Peyer's patch (tissue), 4 donors: ENCODE results near the gene ATOSA. TPM values are rescaled to one million over a fixed set of nuclear protein-coding genes. Genes with fewer than 3 reads are reported as not detected.

ENCODE experiments used
- DNase-seq, 3 donors: peaks; one replicate each; pipeline ENCODE4 v3.0.0-alpha.2; 2017 to 2019
- H3K27ac ChIP-seq, 4 donors: fragments of 200-600 bp; sonication (generic); one replicate each; pipeline ENCODE4 v1.5.1; 2016 to 2019
- H3K27me3 ChIP-seq, 2 donors: fragments of 200-600 bp; sonication (generic); one replicate each; pipeline ENCODE4 v1.5.1; 2019
- H3K36me3 ChIP-seq, 3 donors: fragments of 200-600 bp; sonication (generic); one replicate each; pipeline ENCODE4 v1.5.1; 2016 to 2019
- H3K4me1 ChIP-seq, 4 donors: fragments of 200-600 bp; sonication (generic); one replicate each; pipeline ENCODE4 v1.5.1; 2016 to 2019
- H3K4me3 ChIP-seq, 4 donors: fragments of 200-600 bp; sonication (generic); 1 replicate in 3 of 4; 2 replicates in 1 of 4; pipeline ENCODE4 v1.5.1; 2016 to 2019; ENCODE audit warnings: mild to moderate bottlenecking in 1 of 4
- H3K9me3 ChIP-seq, 4 donors: fragments of 200-600 bp; sonication (generic); one replicate each; pipeline ENCODE4 v1.5.1; 2016 to 2019; ENCODE audit warnings: mild to moderate bottlenecking in 1 of 4
- POLR2A ChIP-seq, 2 donors: fragments of 450-650 bp; IDR thresholded peaks; one replicate each; pipeline ENCODE4 v1.5.1; 2017; ENCODE audit warnings: antibody characterized with exemption in 2 of 2, mild to moderate bottlenecking in 2 of 2, moderate library complexity in 2 of 2
- total RNA-seq, 4 donors: library from RNA; depleted of rRNA; stranded (reverse); fragments of >200 nt; gene quantifications; one replicate each; pipeline ENCODE4 v1.1.0, GENCODE V29; 2016
- TF ChIP-seq, protein P1 (sequence below), 6 experiments: fragments of 450-650 bp in 4 of 6; fragments of 200-600 bp in 2 of 6; sonication (generic) in 1 of 6; IDR thresholded peaks; one replicate each; pipeline ENCODE4 v1.5.1; 2017 to 2019; ENCODE audit warnings: antibody characterized with exemption in 6 of 6, mild to moderate bottlenecking in 3 of 6, moderate library complexity in 1 of 6

ATOSA gene
- total RNA-seq, 4 donors from 2014 or later, result 55.5 to 128 (median 69.4) TPM

GRCh38 chr15:52672661-52673060 lies 6.5 kb downstream of the ATOSA start:
- DNase-seq, result no peak
- Histone ChIP-seq H3K27ac (no peak overlapping the region), H3K4me3 (no peak overlapping the region), H3K36me3 (peaks cover 0 to 73% (median 0%) of the 10 kb centered on the region in 3 donors), H3K27me3 (no peaks in the 10 kb centered on the region), H3K9me3 (no peaks in the 10 kb centered on the region), H3K4me1 (peaks cover 0 to 21% (median 6%) of the 10 kb centered on the region in 4 donors)
- TF ChIP-seq, protein P1, sequence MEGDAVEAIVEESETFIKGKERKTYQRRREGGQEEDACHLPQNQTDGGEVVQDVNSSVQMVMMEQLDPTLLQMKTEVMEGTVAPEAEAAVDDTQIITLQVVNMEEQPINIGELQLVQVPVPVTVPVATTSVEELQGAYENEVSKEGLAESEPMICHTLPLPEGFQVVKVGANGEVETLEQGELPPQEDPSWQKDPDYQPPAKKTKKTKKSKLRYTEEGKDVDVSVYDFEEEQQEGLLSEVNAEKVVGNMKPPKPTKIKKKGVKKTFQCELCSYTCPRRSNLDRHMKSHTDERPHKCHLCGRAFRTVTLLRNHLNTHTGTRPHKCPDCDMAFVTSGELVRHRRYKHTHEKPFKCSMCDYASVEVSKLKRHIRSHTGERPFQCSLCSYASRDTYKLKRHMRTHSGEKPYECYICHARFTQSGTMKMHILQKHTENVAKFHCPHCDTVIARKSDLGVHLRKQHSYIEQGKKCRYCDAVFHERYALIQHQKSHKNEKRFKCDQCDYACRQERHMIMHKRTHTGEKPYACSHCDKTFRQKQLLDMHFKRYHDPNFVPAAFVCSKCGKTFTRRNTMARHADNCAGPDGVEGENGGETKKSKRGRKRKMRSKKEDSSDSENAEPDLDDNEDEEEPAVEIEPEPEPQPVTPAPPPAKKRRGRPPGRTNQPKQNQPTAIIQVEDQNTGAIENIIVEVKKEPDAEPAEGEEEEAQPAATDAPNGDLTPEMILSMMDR (IDR thresholded peaks at IDR 0.05), result no peak
- no peak for TF ChIP-seq POLR2A (IDR thresholded peaks at IDR 0.05)

DNA sequence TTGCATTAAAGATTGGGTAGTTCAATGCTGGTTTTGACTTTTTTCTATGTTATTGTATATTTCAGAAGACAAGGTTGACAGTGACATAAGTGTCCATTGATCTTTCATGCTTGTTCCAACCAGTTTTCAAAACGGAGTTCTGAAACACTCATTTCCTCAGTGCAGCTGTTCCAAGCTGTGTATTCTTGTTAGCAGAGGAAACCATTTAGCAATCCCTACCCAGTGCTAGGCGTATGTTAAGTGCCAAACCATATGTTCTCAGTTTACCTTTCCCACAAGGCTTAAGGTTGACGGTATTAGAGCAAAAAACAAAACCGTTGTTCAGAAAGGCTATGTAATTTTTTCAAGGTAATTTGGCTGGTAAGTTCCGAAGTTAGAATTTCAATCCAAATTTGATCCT lies 9.1 kb downstream of the ATOSA start:
- no peak for DNase-seq

GRCh38 chr15:52668133-52668532 lies 11.1 kb downstream of the ATOSA start:
- Histone ChIP-seq H3K27ac (no peak overlapping the region), H3K36me3 (peaks cover 0 to 91% (median 0%) of the 10 kb centered on the region in 3 donors)

More for the DNA sequence above, 9.1 kb downstream of the ATOSA start:
- no peak for TF ChIP-seq POLR2A (IDR thresholded peaks at IDR 0.05)
- TF ChIP-seq, protein P1 (IDR thresholded peaks at IDR 0.05), result no peak
- peaks cover 0 to 1% (median 0%) of the 10 kb centered on the region in 4 donors for H3K4me1 ChIP-seq
- H3K27me3 ChIP-seq, result no peaks in the 10 kb centered on the region
- H3K9me3 ChIP-seq, result no peaks in the 10 kb centered on the region
- H3K36me3 ChIP-seq, result peaks cover 0 to 87% (median 0%) of the 10 kb centered on the region in 3 donors
- H3K4me3 ChIP-seq, result no peak overlapping the region
- no peak overlapping the region for H3K27ac ChIP-seq

DNA sequence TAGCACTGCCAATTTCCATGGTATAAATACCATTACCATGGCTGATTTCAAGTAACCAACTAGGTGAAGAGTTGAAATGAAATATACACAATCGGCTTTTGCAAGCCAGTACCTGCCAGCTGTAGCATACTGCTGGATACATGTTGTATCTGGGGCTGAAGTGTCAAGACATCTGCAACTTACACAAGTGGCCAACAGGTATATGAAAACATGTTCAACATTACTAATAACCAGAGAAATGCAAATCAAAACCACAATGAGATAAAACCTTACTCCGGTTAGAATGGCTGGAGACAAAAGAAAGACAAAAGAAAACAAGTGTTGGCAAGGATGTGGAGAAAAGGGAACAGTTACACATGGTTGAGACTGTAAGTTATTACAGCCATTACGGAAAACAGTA lies 11.6 kb downstream of the ATOSA start:
- peaks cover 0 to 91% (median 0%) of the 10 kb centered on the region in 3 donors for H3K36me3 ChIP-seq
- no peak for TF ChIP-seq POLR2A (IDR thresholded peaks at IDR 0.05)
- TF ChIP-seq, protein P1 (IDR thresholded peaks at IDR 0.05), result no peak
- H3K27me3 ChIP-seq, result no peaks in the 10 kb centered on the region
- DNase-seq, result no peak
- no peak overlapping the region for H3K27ac ChIP-seq
- no peaks in the 10 kb centered on the region for H3K9me3 ChIP-seq
- no peaks in the 10 kb centered on the region for H3K4me1 ChIP-seq
- H3K4me3 ChIP-seq, result no peak overlapping the region

More at GRCh38 chr15:52668133-52668532, 11.1 kb downstream of the ATOSA start:
- Histone ChIP-seq H3K4me1 (no peaks in the 10 kb centered on the region), H3K9me3 (no peaks in the 10 kb centered on the region), H3K4me3 (no peak overlapping the region), H3K27me3 (no peaks in the 10 kb centered on the region)
- TF ChIP-seq POLR2A (IDR thresholded peaks at IDR 0.05), result no peak
- TF ChIP-seq, protein P1 (IDR thresholded peaks at IDR 0.05), result no peak
- no peak for DNase-seq

DNA sequence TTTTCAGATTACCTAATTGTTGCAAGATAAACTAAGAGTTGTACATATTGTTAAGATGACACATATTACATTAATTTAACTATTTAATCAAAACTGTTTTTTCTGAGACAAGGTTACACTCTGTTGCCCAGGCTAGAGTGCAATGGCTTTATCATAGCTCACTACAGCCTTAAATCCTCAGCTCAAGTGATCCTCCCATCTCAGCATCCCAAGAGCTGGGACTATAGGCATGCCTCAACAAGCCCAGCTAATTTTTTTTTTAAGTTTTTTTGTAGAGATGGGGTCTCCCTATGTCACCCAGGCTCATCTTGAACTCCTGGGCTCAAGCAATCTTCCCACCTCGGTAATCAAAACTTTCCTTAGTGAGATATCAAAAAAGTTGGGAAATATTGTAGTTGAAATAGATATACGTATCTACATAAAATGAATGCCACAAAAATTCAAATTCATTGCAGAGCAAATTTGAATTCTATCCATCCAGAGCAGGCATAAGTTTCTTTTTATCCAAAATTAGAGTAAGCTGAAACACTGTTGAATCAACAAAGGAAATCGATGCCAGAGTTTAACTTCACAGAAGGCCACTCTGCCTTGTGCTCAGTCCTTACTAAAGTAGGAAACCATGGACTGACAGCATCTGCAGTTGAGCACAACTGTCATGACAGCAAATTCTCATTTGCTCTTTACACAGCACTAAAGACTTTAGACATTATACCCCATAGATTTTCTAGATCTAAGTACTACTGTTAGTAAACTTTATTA lies 15.5 kb downstream of the ATOSA start:
- no peak overlapping the region for H3K27ac ChIP-seq
- peaks cover 0 to 79% (median 0%) of the 10 kb centered on the region in 3 donors for H3K36me3 ChIP-seq
- no peak for DNase-seq
- H3K4me1 ChIP-seq, result no peaks in the 10 kb centered on the region
- no peaks in the 10 kb centered on the region for H3K9me3 ChIP-seq
- no peak for TF ChIP-seq POLR2A (IDR thresholded peaks at IDR 0.05)
- TF ChIP-seq, protein P1 (IDR thresholded peaks at IDR 0.05), result no peak
- H3K27me3 ChIP-seq, result no peaks in the 10 kb centered on the region
- no peak overlapping the region for H3K4me3 ChIP-seq
